ENCODE data around the gene ZNF761. TPM values are rescaled to one million over a fixed set of nuclear protein-coding genes. Genes with fewer than 3 reads are reported as not detected.
A peak's percentile ranks its signal among the peaks of the same experiment; 100 is the strongest.
"Not testable (repeated sequence)": the region's sequence is repeated elsewhere in the genome, so short reads cannot be mapped to it uniquely, and the experiment has no call there.

The ZNF761 gene
- total and polyA plus RNA-seq, 9 donors, result 7.5 to 11.6 (median 8.6) TPM

GRCh38 chr19:53455828-53456227 lies 24.0 kb downstream of the ZNF761 start:
- no peaks in the 10 kb centered on the region for H3K4me1 ChIP-seq (ENCODE audit: control insufficient read depth, insufficient read depth, low read length)
- H3K36me3 ChIP-seq (ENCODE audit: control insufficient read depth, insufficient read depth, low read length), result peaks cover 36% of the 10 kb centered on the region
- H3K4me3 ChIP-seq (ENCODE audit: low read length), result no peak overlapping the region

GRCh38 chr19:53460131-53460721 lies 28.4 kb downstream of the ZNF761 start:
- H3K27me3 ChIP-seq (ENCODE audit: control insufficient read depth, insufficient read depth, low read length); DNase-seq; H3K27ac ChIP-seq (ENCODE audit: low read length); H3K4me3 ChIP-seq (ENCODE audit: low read length); H3K4me1 ChIP-seq (ENCODE audit: control insufficient read depth, insufficient read depth, low read length); H3K36me3 ChIP-seq (ENCODE audit: control insufficient read depth, insufficient read depth, low read length): not testable (repeated sequence)
- 80% methylated on average over 2 of the region's 11 CpGs for WGBS (ENCODE audit: insufficient coverage)
- H3K9me3 ChIP-seq (replicated peaks; ENCODE audit: control insufficient read depth, low read depth, low read length), result peaks cover 28% of the 10 kb centered on the region

More at GRCh38 chr19:53455828-53456227, 24.0 kb downstream of the ZNF761 start:
- Histone ChIP-seq H3K27me3 (ENCODE audit: control insufficient read depth, insufficient read depth, low read length) (no peaks in the 10 kb centered on the region), H3K9me3 (replicated peaks; ENCODE audit: control insufficient read depth, low read depth, low read length) (peaks cover 38% of the 10 kb centered on the region), H3K27ac (ENCODE audit: low read length) (no peak overlapping the region)
- no peak for DNase-seq
- WGBS (ENCODE audit: insufficient coverage), result no CpG with 5 or more reads among the region's 9 CpGs

- Histone ChIP-seq H3K9me3 (replicated peaks; ENCODE audit: control insufficient read depth, low read depth, low read length) (peaks cover 15% of the 10 kb centered on the region), H3K4me3 (ENCODE audit: low read length) (no peak overlapping the region), H3K27me3 (ENCODE audit: control insufficient read depth, insufficient read depth, low read length) (peaks cover 8% of the 10 kb centered on the region), H3K4me1 (ENCODE audit: control insufficient read depth, insufficient read depth, low read length) (peaks cover 3% of the 10 kb centered on the region), H3K27ac (ENCODE audit: low read length) (no peak overlapping the region), H3K36me3 (ENCODE audit: control insufficient read depth, insufficient read depth, low read length) (no peaks in the 10 kb centered on the region)
- no peak for DNase-seq
- WGBS (ENCODE audit: insufficient coverage), result 96% methylated on average over 3 of the region's 6 CpGs
Measured at GRCh38 chr19:53461866-53462265, 30.1 kb downstream of the ZNF761 start.

- peak overlapping the region; percentile 74 for H3K27ac ChIP-seq (ENCODE audit: low read length)
- peaks cover 8% of the 10 kb centered on the region for H3K9me3 ChIP-seq (replicated peaks; ENCODE audit: control insufficient read depth, low read depth, low read length)
- H3K4me3 ChIP-seq (ENCODE audit: low read length), result peak overlapping the region; percentile 15
- 39% methylated on average over 12 of the region's 14 CpGs for WGBS (ENCODE audit: insufficient coverage)
- H3K36me3 ChIP-seq (ENCODE audit: control insufficient read depth, insufficient read depth, low read length), result no peaks in the 10 kb centered on the region
- H3K27me3 ChIP-seq (ENCODE audit: control insufficient read depth, insufficient read depth, low read length), result peaks cover 8% of the 10 kb centered on the region
- DNase-seq, result peak; percentile 17
- H3K4me1 ChIP-seq (ENCODE audit: control insufficient read depth, insufficient read depth, low read length), result peaks cover 7% of the 10 kb centered on the region
Measured at GRCh38 chr19:53462861-53463260, 31.1 kb downstream of the ZNF761 start.

DNA sequence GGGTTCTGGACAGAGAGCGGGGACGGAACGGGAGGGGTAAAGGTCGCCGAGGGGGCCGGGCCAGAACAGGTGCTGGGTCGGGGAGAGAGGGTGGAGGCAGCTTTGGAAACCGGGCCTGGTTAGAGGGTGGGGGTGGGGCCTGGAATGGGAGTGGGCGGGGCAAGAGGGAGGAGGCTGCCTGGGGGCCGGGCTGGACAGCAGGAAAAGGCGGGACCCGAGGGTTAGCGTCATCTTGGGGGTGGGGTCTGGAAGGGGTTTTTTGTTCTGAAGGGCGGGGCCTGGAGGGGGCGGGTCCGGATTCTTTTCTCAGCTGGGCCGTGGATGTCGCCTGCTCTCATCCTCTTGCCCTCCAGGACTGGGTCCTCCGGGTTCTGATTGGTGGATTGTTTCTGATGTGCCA lies 31.5 kb downstream of the ZNF761 start:
- peak overlapping the region; percentile 74 for H3K27ac ChIP-seq (ENCODE audit: low read length)
- H3K4me1 ChIP-seq (ENCODE audit: control insufficient read depth, insufficient read depth, low read length), result peaks cover 9% of the 10 kb centered on the region
- no peaks in the 10 kb centered on the region for H3K36me3 ChIP-seq (ENCODE audit: control insufficient read depth, insufficient read depth, low read length)
- 11% methylated on average over 13 of the region's 19 CpGs for WGBS (ENCODE audit: insufficient coverage)
- peak overlapping the region; percentile 15 for H3K4me3 ChIP-seq (ENCODE audit: low read length)
- peaks cover 8% of the 10 kb centered on the region for H3K9me3 ChIP-seq (replicated peaks; ENCODE audit: control insufficient read depth, low read depth, low read length)
- peak; percentile 55 for DNase-seq
- peaks cover 8% of the 10 kb centered on the region for H3K27me3 ChIP-seq (ENCODE audit: control insufficient read depth, insufficient read depth, low read length)

DNA sequence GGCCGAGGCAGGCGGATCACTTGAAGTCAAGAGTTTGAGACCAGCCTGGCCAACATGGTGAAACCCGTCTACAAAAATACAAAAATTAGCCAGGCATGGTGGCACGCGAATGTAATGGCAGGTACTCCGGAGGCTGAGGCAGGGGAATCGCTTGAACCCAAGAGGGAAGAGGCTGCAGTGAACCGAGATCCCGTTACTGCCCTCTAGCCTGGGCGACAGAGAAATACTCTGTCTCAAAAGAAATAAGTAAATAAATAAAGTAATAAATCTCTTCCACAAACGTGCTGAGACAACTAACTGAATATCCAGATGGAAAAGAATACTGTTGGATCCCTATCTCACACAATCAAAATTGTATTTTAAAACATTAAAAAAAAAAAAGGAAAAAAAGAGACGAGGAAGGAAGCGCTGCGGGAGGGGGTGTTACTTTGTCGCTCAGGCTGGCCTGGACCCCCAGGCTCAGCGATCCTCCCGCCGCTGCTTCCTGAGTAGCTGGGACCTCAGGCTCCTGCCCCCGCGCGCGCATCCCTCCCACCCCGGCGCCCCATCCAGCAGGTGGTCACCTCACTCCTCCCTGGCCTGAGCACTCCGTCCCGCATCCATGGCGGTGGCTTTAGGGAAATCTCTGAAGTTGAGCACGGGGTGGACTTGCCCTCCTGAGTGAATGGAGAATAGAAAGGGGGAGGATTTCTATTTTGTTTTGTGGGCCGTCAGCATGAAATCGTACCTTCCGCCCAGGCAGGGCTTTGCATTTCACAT lies 35.1 kb downstream of the ZNF761 start:
- no peaks in the 10 kb centered on the region for H3K36me3 ChIP-seq (ENCODE audit: control insufficient read depth, insufficient read depth, low read length)
- DNase-seq, result peak; percentile 9
- WGBS (ENCODE audit: insufficient coverage), result 18% methylated on average over 19 of the region's 31 CpGs
- H3K27ac ChIP-seq (ENCODE audit: low read length), result peak overlapping the region; percentile 72
- peak overlapping the region; percentile 72 for H3K4me3 ChIP-seq (ENCODE audit: low read length)
- peaks cover 11% of the 10 kb centered on the region for H3K4me1 ChIP-seq (ENCODE audit: control insufficient read depth, insufficient read depth, low read length)
- H3K9me3 ChIP-seq (replicated peaks; ENCODE audit: control insufficient read depth, low read depth, low read length), result peaks cover 3% of the 10 kb centered on the region
- H3K27me3 ChIP-seq (ENCODE audit: control insufficient read depth, insufficient read depth, low read length), result peaks cover 8% of the 10 kb centered on the region

DNA sequence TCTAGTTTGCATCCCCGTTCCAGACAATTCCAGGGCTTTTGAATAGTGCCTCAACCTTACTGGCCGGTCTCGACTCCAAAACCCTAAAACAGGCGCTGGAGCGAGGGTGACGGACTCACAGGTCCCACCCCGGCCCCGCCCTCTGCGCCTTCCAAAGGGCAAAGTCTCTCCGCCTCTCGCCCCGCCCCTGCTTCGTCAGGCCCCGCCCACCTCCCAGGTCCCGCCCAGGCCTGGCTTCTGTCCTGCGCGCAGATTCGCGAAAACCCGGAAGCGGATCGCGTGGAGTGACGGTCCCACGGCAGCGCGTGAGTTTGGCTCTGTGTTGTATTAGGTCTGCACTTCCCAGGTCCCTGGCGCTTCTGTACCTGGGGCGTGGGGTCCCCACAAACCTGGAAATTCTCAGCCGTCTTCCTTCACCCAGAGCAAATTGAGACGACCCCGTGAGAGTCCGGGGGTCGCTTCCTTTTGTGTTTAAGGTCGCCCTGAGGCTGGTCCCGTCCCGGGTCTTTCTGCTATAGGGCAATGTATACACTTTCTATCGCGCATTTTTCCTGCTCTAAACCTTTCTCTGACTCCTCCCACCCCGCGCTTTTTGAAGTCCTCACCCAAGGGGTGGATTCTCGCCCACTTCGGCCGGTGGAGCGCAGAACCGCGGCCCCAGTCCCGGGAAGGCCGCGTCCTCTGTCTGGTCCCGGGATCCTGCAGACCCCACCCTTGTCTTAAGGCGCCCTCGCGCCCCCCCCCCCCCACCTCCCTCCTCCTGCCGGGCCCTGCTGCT lies 35.9 kb downstream of the ZNF761 start, which contains the start of gene ZNF813:
Gene ZNF813 (plus strand): TSS at position 249 of the 778 bp plus-strand sequence. CDS start 16,090 bp downstream, outside the sequence.
- WGBS (ENCODE audit: insufficient coverage), result 0% methylated on average over 18 of the region's 55 CpGs

GRCh38 chr19:53468628-53469027 lies 36.8 kb downstream of the ZNF761 start:
- no CpG with 5 or more reads among the region's 8 CpGs for WGBS (ENCODE audit: insufficient coverage)
- H3K27ac ChIP-seq (ENCODE audit: low read length); H3K4me1 ChIP-seq (ENCODE audit: control insufficient read depth, insufficient read depth, low read length); DNase-seq; H3K9me3 ChIP-seq (replicated peaks; ENCODE audit: control insufficient read depth, low read depth, low read length); H3K36me3 ChIP-seq (ENCODE audit: control insufficient read depth, insufficient read depth, low read length); H3K27me3 ChIP-seq (ENCODE audit: control insufficient read depth, insufficient read depth, low read length): not testable (repeated sequence)
- H3K4me3 ChIP-seq (ENCODE audit: low read length), result peak overlapping the region; percentile 72

More for the DNA sequence above, 35.9 kb downstream of the ZNF761 start, which contains the start of gene ZNF813:
- H3K27ac ChIP-seq (ENCODE audit: low read length), result peak within 1 kb of the TSS; percentile 72
- peak; percentile 93 for DNase-seq
- H3K4me1 ChIP-seq (ENCODE audit: control insufficient read depth, insufficient read depth, low read length), result peaks cover 11% of the 10 kb centered on the region
- H3K4me3 ChIP-seq (ENCODE audit: low read length), result peak within 1 kb of the TSS; percentile 72
- H3K27me3 ChIP-seq (ENCODE audit: control insufficient read depth, insufficient read depth, low read length), result peaks cover 8% of the 10 kb centered on the region
- no peaks in the 10 kb centered on the region for H3K36me3 ChIP-seq (ENCODE audit: control insufficient read depth, insufficient read depth, low read length)
- H3K9me3 ChIP-seq (replicated peaks; ENCODE audit: control insufficient read depth, low read depth, low read length), result peaks cover 3% of the 10 kb centered on the region

DNA sequence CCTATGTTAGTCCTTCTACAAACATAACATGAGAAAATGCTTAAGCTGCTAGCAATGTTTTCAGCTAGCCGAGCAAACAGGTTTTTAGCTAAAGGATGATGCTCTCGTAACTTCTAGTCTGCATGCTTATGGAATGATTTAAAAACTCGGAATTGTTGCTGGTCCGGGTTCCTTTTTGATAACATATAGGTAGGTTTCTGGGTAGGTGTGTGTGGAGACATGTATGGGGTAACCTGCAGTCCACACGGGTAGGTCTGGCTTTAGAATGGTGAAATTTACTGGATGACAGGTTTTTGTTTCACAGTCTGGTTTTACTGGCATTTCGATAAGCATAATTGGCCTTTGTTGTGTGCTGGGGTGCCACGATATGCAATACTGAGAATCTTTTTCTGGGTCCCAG lies 40.1 kb downstream of the ZNF761 start:
- DNase-seq, result no peak
- H3K9me3 ChIP-seq (replicated peaks; ENCODE audit: control insufficient read depth, low read depth, low read length), result peaks cover 3% of the 10 kb centered on the region
- H3K27me3 ChIP-seq (ENCODE audit: control insufficient read depth, insufficient read depth, low read length), result no peaks in the 10 kb centered on the region
- 100% methylated on average over 4 of the region's 7 CpGs for WGBS (ENCODE audit: insufficient coverage)
- H3K27ac ChIP-seq (ENCODE audit: low read length), result no peak overlapping the region
- H3K4me3 ChIP-seq (ENCODE audit: low read length), result no peak overlapping the region
- H3K4me1 ChIP-seq (ENCODE audit: control insufficient read depth, insufficient read depth, low read length), result peaks cover 8% of the 10 kb centered on the region
- no peaks in the 10 kb centered on the region for H3K36me3 ChIP-seq (ENCODE audit: control insufficient read depth, insufficient read depth, low read length)

GRCh38 chr19:53474832-53475231 lies 43.0 kb downstream of the ZNF761 start:
- Histone ChIP-seq H3K9me3 (replicated peaks; ENCODE audit: control insufficient read depth, low read depth, low read length) (peaks cover 25% of the 10 kb centered on the region), H3K36me3 (ENCODE audit: control insufficient read depth, insufficient read depth, low read length) (peaks cover 12% of the 10 kb centered on the region)
- not testable (repeated sequence) for H3K4me1 ChIP-seq (ENCODE audit: control insufficient read depth, insufficient read depth, low read length); DNase-seq; H3K4me3 ChIP-seq (ENCODE audit: low read length); H3K27me3 ChIP-seq (ENCODE audit: control insufficient read depth, insufficient read depth, low read length); H3K27ac ChIP-seq (ENCODE audit: low read length)
- WGBS (ENCODE audit: insufficient coverage), result no CpG with 5 or more reads among the region's 1 CpG

Data from muscle of leg (tissue), 11 donors.